Heart left ventricle (tissue), 13 donors: Measurements from ENCODE around the gene BPHL.

ENCODE experiments used
- CTCF ChIP-seq, 12 donors: fragments of 200-600 bp; sonication (generic) in 4 of 12; IDR thresholded peaks; one replicate each; pipeline versions ENCODE4 v1.5.0 to v1.8.0; 2018 to 2022; ENCODE audit warnings: antibody characterized with exemption in 12 of 12, mild to moderate bottlenecking in 5 of 12
- POLR2A ChIP-seq, 2 donors: fragments of 450-650 bp; IDR thresholded peaks; one replicate each; pipeline ENCODE4 v1.6.1; 2017; ENCODE audit warnings: antibody characterized with exemption in 2 of 2, mild to moderate bottlenecking in 2 of 2, moderate library complexity in 2 of 2
- donor health status: ischemic (EF 13 %, LVEDD 7.1; RV severe dilation, severe dysfunction).
- donor health status: DM: no; HTN: yes; CAD: no.
- donor health status: DM: no; HTN: no; CAD: no.
- donor health status: ischemic (EF 25% LVEDD 6.9; RV normal size, moderate dysfunction).
- donor health status: ischemic (EF 25% LVEDD 5.7; RV mildly dilated, moderate dysfunction).
- donor health status: ischemic (EF 35%, LVEDD 5.7; RV mildly dilated, moderate dysfunction).
- donor health status: nonischemic (EF 11% LVEDD 7.7; RV severe dilation, severe dysfunction).
- donor health status: DM: yes; HTN: yes; CAD: no.
- donor health status: PGD.
- donor health status: ischemic (EF 29% LVEDD 5.4; RV normal size, mild dysfunction).
- donor health status: nonischemic (EF 23%, LVEDD 6.1; RV moderate dilation, normal function).

- TF ChIP-seq CTCF (IDR thresholded peaks at IDR 0.05) (no peak), POLR2A (IDR thresholded peaks at IDR 0.05) (peak in 1 of 2 donors; percentile 23)
Observed at GRCh38 chr6:3159805-3160781, 41.6 kb downstream of the BPHL start.
